HG03159 (cell line): ENCODE measurements around the gene CFAP119.

Experiments used
- ATAC-seq: cut with Tn5 transposase; IDR thresholded peaks from one replicate; pipeline ENCODE4 v1.9.1; 2021; ENCODE audit warnings: mild to moderate bottlenecking, moderate library complexity; ENCODE audit not compliant: unreplicated experiment

Gene CFAP119

DNA sequence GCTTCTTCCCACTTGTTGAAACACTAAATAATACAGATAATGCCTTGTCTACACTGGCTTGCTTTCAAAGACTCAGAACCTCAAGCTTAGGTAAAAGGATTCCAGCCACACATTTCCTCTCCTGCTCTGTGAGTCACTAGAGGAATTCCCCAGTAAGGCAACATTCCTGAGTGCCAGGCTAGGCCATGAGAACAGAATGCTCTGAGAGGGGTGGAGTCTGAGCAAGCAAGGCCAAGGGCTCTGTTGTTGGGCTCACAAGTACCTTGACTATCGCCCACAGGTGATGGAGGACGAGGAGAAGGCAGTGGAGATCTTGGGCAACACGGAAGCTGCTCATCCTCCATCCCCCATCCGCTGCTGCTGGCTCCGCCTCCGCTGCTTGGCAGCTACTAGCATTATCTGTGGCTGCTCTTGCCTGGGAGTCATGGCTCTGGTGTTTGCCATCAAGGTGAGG, 20.4 kb downstream of the CFAP119 start:
- no peak for ATAC-seq

DNA sequence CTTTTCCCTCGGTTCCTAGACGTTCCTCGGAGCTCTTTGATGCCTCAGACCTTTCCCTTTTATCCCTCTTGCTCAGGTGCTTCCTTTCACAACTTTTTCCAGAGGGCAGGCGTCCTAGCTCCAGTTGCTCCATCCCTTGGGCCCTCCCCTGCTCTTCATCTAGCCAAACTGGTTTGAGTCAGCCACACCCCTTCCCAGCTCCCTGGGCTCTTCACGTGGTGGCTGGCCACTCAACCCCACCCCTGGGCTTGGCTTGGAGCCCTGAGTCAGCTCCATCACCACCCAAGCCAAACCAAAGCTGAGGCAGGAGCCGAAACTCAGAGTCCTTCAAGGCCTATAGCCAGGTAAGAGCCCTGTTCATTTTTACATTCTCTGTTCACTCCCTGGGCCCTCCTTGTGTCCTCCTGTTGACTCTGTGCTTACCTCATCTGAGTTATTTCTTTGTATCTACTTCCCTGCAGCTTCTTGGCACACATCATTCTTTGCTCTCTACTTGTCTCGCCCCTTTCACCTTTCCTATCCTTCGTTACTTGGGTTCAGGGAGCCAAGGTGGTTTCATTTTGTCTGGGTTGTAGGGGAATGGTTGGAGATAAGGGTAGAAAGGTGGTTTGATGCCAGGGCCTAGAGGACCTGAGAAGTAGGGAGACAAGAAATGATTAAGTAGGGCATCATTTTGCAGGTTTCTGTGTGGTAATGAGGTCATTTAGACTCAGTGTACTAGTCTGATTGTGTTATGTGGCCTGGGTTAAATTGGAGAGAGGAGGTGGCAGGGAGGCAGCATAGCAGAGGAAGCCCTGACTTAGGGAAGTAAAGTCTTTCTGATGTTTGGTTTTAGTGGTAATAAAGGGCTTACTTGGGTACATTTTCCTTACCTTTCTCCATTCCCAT, 21.3 kb downstream of the CFAP119 start:
- no peak for ATAC-seq

- ATAC-seq = no peak
These were observed 22.6 kb downstream of the CFAP119 start for GRCh38 chr16:30738984-30739951.

GRCh38 chr16:30737794-30738648, 23.8 kb downstream of the CFAP119 start:
- no peak for ATAC-seq

DNA sequence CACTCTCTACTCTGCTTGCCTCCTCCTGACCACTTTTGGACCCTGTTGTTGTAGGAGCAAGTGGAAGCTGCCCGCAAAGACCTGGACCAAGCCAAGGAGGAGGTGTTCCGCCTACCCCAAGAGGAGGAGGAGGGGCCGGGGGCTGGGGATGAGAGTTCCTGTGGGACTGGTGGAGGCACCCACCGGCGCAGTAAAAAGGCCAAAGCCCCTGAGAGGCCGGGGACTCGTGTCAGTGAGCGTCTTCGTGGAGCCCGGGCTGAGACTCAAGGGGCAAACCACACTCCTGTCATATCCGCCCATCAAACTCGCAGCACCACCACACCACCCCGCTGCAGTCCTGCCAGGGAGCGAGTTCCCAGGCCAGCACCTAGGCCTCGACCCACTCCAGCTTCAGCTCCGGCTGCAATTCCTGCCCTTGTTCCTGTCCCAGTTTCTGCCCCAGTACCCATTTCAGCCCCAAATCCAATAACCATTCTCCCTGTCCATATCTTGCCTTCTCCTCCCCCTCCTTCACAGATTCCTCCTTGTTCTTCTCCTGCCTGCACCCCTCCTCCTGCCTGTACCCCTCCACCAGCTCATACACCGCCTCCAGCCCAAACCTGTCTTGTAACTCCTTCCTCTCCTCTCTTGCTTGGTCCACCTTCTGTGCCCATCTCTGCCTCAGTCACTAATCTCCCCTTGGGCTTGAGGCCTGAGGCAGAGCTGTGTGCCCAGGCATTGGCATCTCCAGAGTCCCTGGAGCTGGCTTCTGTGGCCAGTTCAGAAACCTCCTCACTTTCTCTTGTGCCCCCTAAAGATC, 24.7 kb downstream of the CFAP119 start:
- ATAC-seq = no peak

DNA sequence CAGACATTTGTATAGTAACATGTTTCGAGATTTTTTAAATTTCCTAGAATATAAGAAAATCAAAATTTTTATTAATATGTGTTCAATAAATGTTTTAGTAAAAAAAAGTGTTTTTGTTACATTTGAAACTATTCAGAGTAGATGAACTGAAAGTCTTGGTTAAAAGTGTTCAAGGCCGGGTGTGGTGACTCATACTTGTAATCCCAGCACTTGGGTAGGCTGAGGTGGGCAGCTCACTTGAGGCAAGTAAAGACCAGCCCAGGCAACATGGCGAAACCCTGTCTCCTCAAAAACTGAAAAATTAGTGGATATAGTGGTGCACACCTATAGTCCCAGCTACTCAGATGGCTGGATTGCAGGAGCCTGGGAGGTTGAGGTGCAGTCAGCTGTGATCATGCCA, 30.5 kb downstream of the CFAP119 start:
- no peak for ATAC-seq

GRCh38 chr16:30728899-30729672, 32.8 kb downstream of the CFAP119 start:
- ATAC-seq = no peak

GRCh38 chr16:30728321-30728720, 33.5 kb downstream of the CFAP119 start:
- ATAC-seq = no peak

- no peak for ATAC-seq
These were observed 36.5 kb downstream of the CFAP119 start for GRCh38 chr16:30725418-30725792.

DNA sequence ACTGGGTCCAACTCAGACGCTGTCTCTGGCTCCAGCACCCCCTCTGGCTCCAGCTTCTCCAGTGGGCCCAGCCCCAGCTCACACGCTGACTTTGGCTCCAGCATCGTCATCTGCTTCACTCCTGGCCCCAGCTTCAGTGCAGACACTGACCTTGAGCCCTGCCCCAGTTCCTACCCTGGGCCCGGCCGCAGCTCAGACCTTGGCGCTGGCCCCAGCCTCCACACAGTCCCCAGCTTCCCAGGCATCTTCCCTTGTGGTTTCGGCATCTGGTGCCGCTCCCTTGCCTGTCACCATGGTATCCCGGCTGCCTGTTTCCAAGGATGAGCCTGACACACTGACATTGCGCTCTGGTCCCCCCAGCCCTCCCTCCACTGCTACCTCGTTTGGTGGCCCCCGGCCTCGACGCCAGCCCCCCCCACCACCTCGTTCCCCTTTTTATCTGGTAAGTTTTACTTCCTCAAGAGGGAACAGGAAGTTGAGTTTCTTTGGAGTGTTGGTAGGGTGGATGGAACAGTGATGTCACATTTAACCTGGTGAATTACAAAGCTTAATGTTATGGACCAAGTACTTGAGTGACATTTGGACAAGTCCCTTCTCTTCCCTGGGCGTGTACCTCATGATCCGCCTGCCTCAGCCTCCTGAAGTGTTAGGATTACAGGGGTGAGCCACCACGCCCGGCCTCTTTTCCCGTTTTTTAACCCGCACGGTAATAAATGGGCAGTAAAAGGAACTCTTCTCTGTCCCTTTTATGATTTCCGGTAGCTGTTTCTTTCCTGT, 37.0 kb downstream of the CFAP119 start:
- ATAC-seq = no peak

DNA sequence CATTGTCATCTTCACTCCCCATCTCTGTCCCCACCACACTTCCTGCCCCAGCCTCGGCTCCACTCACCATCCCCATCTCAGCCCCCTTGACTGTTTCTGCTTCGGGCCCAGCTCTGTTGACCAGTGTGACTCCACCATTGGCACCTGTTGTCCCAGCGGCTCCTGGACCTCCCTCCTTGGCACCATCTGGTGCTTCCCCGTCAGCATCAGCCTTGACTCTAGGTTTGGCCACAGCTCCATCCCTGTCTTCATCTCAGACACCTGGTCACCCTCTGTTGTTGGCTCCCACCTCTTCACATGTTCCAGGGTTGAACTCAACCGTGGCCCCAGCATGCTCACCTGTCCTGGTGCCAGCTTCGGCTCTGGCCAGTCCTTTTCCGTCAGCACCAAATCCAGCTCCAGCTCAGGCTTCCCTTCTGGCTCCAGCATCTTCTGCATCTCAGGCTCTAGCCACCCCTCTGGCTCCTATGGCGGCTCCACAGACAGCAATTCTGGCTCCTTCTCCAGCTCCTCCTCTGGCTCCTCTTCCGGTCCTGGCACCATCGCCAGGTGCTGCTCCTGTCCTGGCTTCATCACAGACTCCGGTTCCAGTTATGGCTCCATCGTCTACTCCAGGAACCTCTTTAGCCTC, 38.0 kb downstream of the CFAP119 start:
- ATAC-seq = no peak

DNA sequence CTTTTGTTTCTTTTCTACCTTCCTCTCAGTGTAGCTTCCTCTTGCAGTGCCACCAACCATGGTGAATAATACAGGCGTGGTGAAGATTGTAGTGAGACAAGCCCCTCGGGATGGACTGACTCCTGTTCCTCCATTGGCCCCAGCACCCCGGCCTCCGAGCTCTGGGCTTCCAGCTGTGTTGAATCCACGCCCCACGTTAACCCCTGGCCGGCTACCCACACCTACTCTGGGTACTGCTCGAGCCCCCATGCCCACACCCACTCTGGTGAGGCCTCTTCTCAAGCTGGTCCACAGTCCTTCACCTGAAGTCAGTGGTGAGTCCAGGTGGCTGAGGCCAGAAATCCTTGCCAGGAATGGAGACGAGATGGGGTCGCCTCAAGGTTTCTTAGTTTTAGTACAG, 38.9 kb downstream of the CFAP119 start:
- no peak for ATAC-seq

- ATAC-seq = no peak
These were observed 39.4 kb downstream of the CFAP119 start for GRCh38 chr16:30722443-30722842.

DNA sequence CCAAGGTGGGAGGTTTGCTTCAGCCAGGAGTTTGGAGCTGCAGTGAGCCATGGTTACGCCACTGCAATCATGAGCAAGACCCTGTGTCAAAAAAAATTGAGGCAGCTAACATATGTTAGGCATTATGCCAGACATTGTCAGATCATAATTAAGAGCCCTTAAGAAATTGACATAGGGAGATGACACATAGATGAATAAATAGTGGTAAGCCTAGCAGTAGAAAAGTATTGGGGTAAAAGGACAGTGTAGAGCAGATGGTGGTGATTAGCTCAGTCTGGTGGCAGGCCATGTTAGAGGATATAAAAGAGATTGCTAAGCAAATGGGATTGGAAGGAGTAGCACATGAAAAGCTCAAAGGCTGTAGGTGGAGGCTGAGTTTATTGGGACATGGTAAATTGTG, 40.3 kb downstream of the CFAP119 start:
- no peak for ATAC-seq

- ATAC-seq = no peak
These were observed 40.7 kb downstream of the CFAP119 start for GRCh38 chr16:30721167-30721566.

- no peak for ATAC-seq
These were observed 41.2 kb downstream of the CFAP119 start for GRCh38 chr16:30720694-30721093.

DNA sequence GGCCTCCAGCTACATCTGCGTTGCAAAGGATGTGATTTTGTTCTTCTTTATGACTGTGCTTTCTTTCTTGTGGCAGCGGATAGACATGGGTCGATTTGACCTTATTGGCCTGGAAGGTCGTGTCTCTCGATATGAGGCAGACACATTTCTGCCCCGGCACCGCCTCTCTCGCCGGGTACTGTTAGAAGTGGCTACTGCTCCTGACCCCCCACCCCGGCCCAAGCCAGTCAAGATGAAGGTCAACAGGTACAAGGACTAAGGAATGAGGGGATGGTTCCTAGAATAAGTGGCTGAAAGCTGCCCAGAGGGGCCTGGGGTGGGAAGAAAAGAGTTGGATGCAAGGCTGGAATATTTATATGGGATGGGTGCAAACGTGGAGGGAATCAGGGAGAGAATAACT, 41.8 kb downstream of the CFAP119 start:
- ATAC-seq = no peak
